Measurements from ENCODE around the gene SPA17. TPM values are rescaled to one million over a fixed set of nuclear protein-coding genes. Genes with fewer than 3 reads are reported as not detected.

SPA17 gene
- total and polyA plus RNA-seq, 7 donors, result 0.32 to 3.6 (median 0.91) TPM

DNA sequence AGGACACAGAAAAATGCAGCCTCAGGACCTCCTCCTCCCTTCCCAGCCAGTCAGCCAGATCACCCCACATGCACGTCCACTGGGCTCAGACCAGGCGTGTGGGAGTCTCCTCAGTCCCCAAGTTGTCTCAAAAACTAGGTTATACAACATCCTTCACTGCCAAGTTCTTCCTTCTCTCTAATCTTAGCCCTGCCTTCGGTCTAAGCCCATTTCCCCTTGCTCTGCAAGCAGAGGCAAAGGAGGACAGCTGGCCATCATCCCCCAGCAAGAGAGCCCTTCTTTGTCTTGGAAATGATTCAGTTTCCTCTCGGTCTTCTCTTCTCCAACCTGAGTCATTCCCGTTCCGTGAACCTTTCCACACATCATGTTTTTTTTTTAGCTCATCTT is 52.0 kb downstream of the SPA17 start:
- TF ChIP-seq, protein P1, sequence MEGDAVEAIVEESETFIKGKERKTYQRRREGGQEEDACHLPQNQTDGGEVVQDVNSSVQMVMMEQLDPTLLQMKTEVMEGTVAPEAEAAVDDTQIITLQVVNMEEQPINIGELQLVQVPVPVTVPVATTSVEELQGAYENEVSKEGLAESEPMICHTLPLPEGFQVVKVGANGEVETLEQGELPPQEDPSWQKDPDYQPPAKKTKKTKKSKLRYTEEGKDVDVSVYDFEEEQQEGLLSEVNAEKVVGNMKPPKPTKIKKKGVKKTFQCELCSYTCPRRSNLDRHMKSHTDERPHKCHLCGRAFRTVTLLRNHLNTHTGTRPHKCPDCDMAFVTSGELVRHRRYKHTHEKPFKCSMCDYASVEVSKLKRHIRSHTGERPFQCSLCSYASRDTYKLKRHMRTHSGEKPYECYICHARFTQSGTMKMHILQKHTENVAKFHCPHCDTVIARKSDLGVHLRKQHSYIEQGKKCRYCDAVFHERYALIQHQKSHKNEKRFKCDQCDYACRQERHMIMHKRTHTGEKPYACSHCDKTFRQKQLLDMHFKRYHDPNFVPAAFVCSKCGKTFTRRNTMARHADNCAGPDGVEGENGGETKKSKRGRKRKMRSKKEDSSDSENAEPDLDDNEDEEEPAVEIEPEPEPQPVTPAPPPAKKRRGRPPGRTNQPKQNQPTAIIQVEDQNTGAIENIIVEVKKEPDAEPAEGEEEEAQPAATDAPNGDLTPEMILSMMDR (IDR thresholded peaks at IDR 0.05), result no peak
- WGBS, 3 donors, result 13 to 25% (median 16%) methylated on average over 6 of the region's 6 CpGs
- Histone ChIP-seq H3K4me1 (no peaks in the 10 kb centered on the region), H3K9me3 (no peaks in the 10 kb centered on the region), H3K27ac (no peak overlapping the region), H3K36me3 (ENCODE audit: insufficient read depth in 1 of 2, low read depth in 1 of 2) (no peaks in the 10 kb centered on the region), H3K27me3 (ENCODE audit: insufficient read depth in 3 of 3, low read length in 2 of 3) (peaks cover 0 to 35% (median 9%) of the 10 kb centered on the region in 3 donors), H3K4me3 (no peak overlapping the region)
- no peak for ATAC-seq
- intact Hi-C loops (cut with DNase I), result no loop called here
- DNase-seq, result no peak

DNA sequence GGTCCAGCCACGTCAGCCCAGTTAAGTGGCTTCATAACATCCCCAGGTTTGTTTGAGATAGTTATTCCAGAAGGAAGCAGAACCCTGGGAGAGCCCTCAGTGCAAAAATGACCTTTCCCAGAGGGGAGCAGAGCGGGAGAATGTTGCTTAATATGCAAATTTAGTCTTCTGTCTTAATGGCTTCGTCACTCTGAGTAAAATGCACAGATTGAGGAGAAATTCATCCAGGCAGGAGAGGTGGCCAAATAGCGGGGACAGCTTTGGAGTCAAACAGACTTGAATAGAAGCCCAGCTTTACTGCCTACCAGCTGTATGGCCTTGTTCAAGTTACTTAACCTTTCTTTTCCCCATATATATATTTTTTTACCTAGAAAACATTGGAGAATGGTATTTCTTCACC is 53.8 kb downstream of the SPA17 start:
- peaks cover 0 to 31% (median 6%) of the 10 kb centered on the region in 3 donors for H3K27me3 ChIP-seq (ENCODE audit: insufficient read depth in 3 of 3, low read length in 2 of 3)
- no peaks in the 10 kb centered on the region for H3K4me1 ChIP-seq
- 83 to 91% (median 91%) methylated on average over 4 of the region's 4 CpGs for WGBS, 3 donors
- no peaks in the 10 kb centered on the region for H3K9me3 ChIP-seq
- TF ChIP-seq, protein P1 (IDR thresholded peaks at IDR 0.05), result no peak
- H3K27ac ChIP-seq, result no peak overlapping the region
- ATAC-seq, result no peak
- no peaks in the 10 kb centered on the region for H3K36me3 ChIP-seq (ENCODE audit: insufficient read depth in 1 of 2, low read depth in 1 of 2)
- no peak for DNase-seq
- intact Hi-C loops (cut with DNase I), result no loop called here
- no peak overlapping the region for H3K4me3 ChIP-seq

DNA sequence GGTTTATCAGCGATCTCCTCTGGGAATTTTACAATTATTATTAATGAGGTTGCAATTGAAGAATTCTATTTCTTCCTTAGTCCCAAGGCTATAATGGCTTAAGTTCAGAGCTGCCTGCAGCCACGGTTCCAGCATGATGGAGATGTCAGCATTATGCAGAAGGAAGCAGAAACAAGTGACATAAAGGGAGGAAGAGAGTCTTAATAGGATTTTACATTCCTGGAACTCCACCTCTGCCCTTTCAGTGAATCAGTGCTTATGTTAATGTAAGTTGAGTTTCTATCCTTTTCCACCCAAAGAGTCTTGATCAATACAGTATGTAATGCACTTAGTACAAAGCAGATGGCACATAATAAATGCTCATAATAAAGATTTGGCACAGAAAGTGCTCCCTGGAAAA is 54.4 kb downstream of the SPA17 start:
- Histone ChIP-seq H3K36me3 (ENCODE audit: insufficient read depth in 1 of 2, low read depth in 1 of 2) (no peaks in the 10 kb centered on the region), H3K27ac (no peak overlapping the region), H3K9me3 (no peaks in the 10 kb centered on the region), H3K4me1 (no peaks in the 10 kb centered on the region), H3K4me3 (no peak overlapping the region), H3K27me3 (ENCODE audit: insufficient read depth in 3 of 3, low read length in 2 of 3) (peaks cover 0 to 26% (median 6%) of the 10 kb centered on the region in 3 donors)
- intact Hi-C loops (cut with DNase I), result no loop called here
- 85 to 90% (median 89%) methylated on average over 2 of the region's 2 CpGs for WGBS, 3 donors
- DNase-seq (no peak), ATAC-seq (no peak)
- TF ChIP-seq, protein P1 (IDR thresholded peaks at IDR 0.05), result no peak

DNA sequence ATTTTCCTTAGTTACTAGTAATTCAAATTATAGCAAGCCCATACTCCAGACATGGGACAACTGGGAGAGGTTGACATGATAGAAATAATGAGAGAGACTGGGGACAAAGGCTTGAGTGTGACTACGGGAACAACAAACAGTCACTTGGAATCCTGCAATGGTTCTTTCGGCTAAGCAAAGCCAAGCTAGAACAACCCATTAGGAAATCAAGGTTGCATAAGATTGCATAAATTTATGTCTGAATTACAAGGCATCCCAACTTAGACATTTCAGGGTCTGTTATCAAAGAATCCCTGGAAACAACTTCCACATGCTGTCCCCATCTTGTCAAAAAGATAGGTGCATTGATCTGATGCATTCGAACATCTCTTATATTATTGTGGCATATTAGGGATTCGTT is 55.9 kb downstream of the SPA17 start:
- TF ChIP-seq, protein P1 (IDR thresholded peaks at IDR 0.05), result no peak
- no peak overlapping the region for H3K27ac ChIP-seq
- H3K36me3 ChIP-seq (ENCODE audit: insufficient read depth in 1 of 2, low read depth in 1 of 2), result no peaks in the 10 kb centered on the region
- H3K4me3 ChIP-seq, result no peak overlapping the region
- peaks cover 0 to 12% (median 4%) of the 10 kb centered on the region in 3 donors for H3K27me3 ChIP-seq (ENCODE audit: insufficient read depth in 3 of 3, low read length in 2 of 3)
- no peaks in the 10 kb centered on the region for H3K9me3 ChIP-seq
- intact Hi-C loops (cut with DNase I), result no loop called here
- 88 to 92% (median 89%) methylated on average over 4 of the region's 4 CpGs for WGBS, 3 donors
- no peaks in the 10 kb centered on the region for H3K4me1 ChIP-seq
- DNase-seq (no peak), ATAC-seq (no peak)

DNA sequence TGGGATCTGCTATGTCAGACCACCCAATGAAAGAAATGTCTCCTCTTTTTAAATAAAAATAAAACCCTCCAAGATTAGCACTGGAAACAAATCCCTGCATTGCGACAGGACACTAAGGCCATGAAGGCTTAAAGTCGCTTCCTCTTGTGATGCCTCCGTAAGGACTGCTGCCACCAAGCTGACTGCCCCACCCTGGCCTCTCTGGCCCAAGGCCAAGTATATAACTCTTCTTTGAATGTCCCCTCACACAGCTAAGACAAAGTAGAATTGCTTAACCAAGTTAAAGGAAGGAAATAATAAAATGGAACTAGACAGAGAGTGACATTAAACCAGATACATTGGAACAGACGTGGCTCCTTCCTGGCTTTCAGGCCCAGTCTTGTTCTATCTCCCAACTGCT is 58.5 kb downstream of the SPA17 start:
- Histone ChIP-seq H3K9me3 (no peaks in the 10 kb centered on the region), H3K27ac (no peak overlapping the region), H3K27me3 (ENCODE audit: insufficient read depth in 3 of 3, low read length in 2 of 3) (no peaks in the 10 kb centered on the region), H3K4me3 (no peak overlapping the region), H3K36me3 (ENCODE audit: insufficient read depth in 1 of 2, low read depth in 1 of 2) (no peaks in the 10 kb centered on the region), H3K4me1 (no peaks in the 10 kb centered on the region)
- ATAC-seq (no peak), DNase-seq (no peak)
- TF ChIP-seq, protein P1 (IDR thresholded peaks at IDR 0.05), result no peak
- WGBS, 3 donors, result 85 to 90% (median 87%) methylated on average over 4 of the region's 4 CpGs
- intact Hi-C loops (cut with DNase I), result no loop called here

Data from psoas muscle (tissue), 8 donors.